Gastrocnemius medialis (tissue), 4 donors: ENCODE measurements around the gene AGTRAP. TPM values are rescaled to one million over a fixed set of nuclear protein-coding genes. Genes with fewer than 3 reads are reported as not detected.

ENCODE experiments used
- ATAC-seq, 2 donors: fragments of 150-250 bp; one replicate each; pipeline ENCODE4 v1.9.1; 2016
- DNase-seq, 2 donors: peaks; one replicate each; pipeline ENCODE4 v3.0.0-alpha.2; 2019
- H3K27ac ChIP-seq, 4 donors: fragments of 200-600 bp; sonication (generic); 1 replicate in 1 of 4; 2 replicates in 3 of 4; pipeline ENCODE4 v1.5.1; 2016 to 2018; ENCODE audit warnings: mild to moderate bottlenecking in 2 of 4, moderate library complexity in 1 of 4
- H3K27me3 ChIP-seq, 3 donors: fragments of 200-600 bp; sonication (generic) in 2 of 3; 1 replicate in 1 of 3; 2 replicates in 2 of 3; pipeline versions ENCODE4 v1.5.1 to v1.6.0; 2016 to 2019; ENCODE audit warnings: mild to moderate bottlenecking in 1 of 3, moderate library complexity in 1 of 3
- H3K36me3 ChIP-seq, 2 donors: fragments of 200-600 bp; sonication (generic) in 1 of 2; one replicate each; pipeline ENCODE4 v1.5.1; 2017 to 2018
- H3K4me1 ChIP-seq, 2 donors: fragments of 200-600 bp; sonication (generic) in 1 of 2; one replicate each; pipeline ENCODE4 v1.5.1; 2016 to 2017; ENCODE audit warnings: mild to moderate bottlenecking in 2 of 2
- H3K4me3 ChIP-seq, 4 donors: fragments of 200-600 bp; sonication (generic) in 3 of 4; 1 replicate in 1 of 4; 2 replicates in 3 of 4; pipeline ENCODE4 v1.5.1; 2016 to 2019; ENCODE audit warnings: mild to moderate bottlenecking in 2 of 4
- H3K9me3 ChIP-seq, 3 donors: fragments of 200-600 bp; sonication (generic) in 2 of 3; 1 replicate in 1 of 3; 2 replicates in 2 of 3; pipeline ENCODE4 v1.5.1; 2016 to 2019
- POLR2A ChIP-seq, 2 donors: fragments of 450-650 bp; IDR thresholded peaks; one replicate each; pipeline ENCODE4 v1.6.1; 2017; ENCODE audit warnings: antibody characterized with exemption in 2 of 2, mild to moderate bottlenecking in 2 of 2, moderate library complexity in 2 of 2
- in situ Hi-C, 4 donors: fragments of 200-750 bp; cut with MboI; loops; one replicate each; pipeline versions ENCODE4 v1.15.0 to v1.8.0; 2017; ENCODE audit warnings: low sequenced_read_pairs in 4 of 4
- intact Hi-C: fragments of 100-400 bp; cut with DNase I; formaldehyde crosslinking; loops from one replicate; pipeline ENCODE4 v1.15.1; 2023; ENCODE audit warnings: low total_unique reads
- total RNA-seq, 4 donors: library from RNA; depleted of rRNA; stranded (reverse); fragments of >200 nt; gene quantifications; one replicate each; pipeline versions ENCODE4 v1.1.0 to v1.2.3, GENCODE V29; 2016
- TF ChIP-seq, protein P1 (sequence below), 5 experiments: fragments of 450-650 bp in 3 of 5; fragments of 200-600 bp in 2 of 5; sonication (generic) in 2 of 5; IDR thresholded peaks in 4 of 5; conservative IDR thresholded peaks in 1 of 5; 1 replicate in 4 of 5; 2 replicates in 1 of 5; pipeline ENCODE4 v1.5.1; 2016 to 2019; ENCODE audit warnings: antibody characterized with exemption in 5 of 5, mild to moderate bottlenecking in 3 of 5, moderate library complexity in 3 of 5

Gene AGTRAP
- total RNA-seq, 4 donors from 2014 or later = 37.8 to 144 (median 103) TPM

DNA sequence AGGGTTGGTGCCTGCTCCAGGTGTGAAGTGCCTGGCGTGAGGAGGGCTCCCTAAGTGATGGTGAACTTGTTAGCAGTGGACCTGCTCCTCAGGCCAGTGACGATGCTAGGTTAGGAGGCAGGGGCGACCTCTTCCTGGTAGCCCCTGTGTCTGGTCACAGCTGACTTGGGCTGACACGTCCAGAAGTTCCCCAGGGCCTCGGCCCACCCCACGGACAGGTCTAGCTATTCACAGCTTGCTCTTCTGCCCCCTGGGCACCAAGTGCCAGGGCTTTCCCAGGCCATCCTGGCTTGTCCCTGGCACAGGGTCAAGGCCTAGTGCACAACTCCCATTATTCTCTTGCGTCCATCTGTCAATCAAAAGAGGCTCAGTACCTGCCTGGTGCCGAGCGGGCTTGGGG lies 15.2 kb downstream of the AGTRAP start:
- Histone ChIP-seq H3K9me3 (no peaks in the 10 kb centered on the region), H3K4me3 (no peak overlapping the region), H3K27me3 (no peaks in the 10 kb centered on the region), H3K36me3 (peaks cover 0 to 16% of the 10 kb centered on the region in 2 donors), H3K27ac (no peak overlapping the region), H3K4me1 (no peaks in the 10 kb centered on the region)
- intact Hi-C loops (no loop called here), in situ Hi-C loops (no loop called here)
- TF ChIP-seq, protein P1, sequence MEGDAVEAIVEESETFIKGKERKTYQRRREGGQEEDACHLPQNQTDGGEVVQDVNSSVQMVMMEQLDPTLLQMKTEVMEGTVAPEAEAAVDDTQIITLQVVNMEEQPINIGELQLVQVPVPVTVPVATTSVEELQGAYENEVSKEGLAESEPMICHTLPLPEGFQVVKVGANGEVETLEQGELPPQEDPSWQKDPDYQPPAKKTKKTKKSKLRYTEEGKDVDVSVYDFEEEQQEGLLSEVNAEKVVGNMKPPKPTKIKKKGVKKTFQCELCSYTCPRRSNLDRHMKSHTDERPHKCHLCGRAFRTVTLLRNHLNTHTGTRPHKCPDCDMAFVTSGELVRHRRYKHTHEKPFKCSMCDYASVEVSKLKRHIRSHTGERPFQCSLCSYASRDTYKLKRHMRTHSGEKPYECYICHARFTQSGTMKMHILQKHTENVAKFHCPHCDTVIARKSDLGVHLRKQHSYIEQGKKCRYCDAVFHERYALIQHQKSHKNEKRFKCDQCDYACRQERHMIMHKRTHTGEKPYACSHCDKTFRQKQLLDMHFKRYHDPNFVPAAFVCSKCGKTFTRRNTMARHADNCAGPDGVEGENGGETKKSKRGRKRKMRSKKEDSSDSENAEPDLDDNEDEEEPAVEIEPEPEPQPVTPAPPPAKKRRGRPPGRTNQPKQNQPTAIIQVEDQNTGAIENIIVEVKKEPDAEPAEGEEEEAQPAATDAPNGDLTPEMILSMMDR (IDR thresholded peaks at IDR 0.05 in 4 of 5, conservative IDR thresholded peaks at IDR 0.05 in 1 of 5) = no peak
- TF ChIP-seq POLR2A (IDR thresholded peaks at IDR 0.05) = no peak
- no peak for DNase-seq
- no peak for ATAC-seq

GRCh38 chr1:11752359-11753088 lies 16.6 kb downstream of the AGTRAP start:
- ATAC-seq (no peak), DNase-seq (no peak)
- no peaks in the 10 kb centered on the region for H3K4me1 ChIP-seq
- H3K27ac ChIP-seq = no peak overlapping the region
- H3K27me3 ChIP-seq = no peaks in the 10 kb centered on the region
- no peak for TF ChIP-seq POLR2A (IDR thresholded peaks at IDR 0.05)
- TF ChIP-seq, protein P1 (IDR thresholded peaks at IDR 0.05 in 4 of 5, conservative IDR thresholded peaks at IDR 0.05 in 1 of 5) = no peak
- in situ Hi-C loops = no loop called here
- H3K36me3 ChIP-seq = peaks cover 0 to 16% of the 10 kb centered on the region in 2 donors
- no peak overlapping the region for H3K4me3 ChIP-seq
- no peaks in the 10 kb centered on the region for H3K9me3 ChIP-seq
- intact Hi-C loops = no loop called here

GRCh38 chr1:11753555-11754208 lies 17.7 kb downstream of the AGTRAP start:
- H3K27me3 ChIP-seq = no peaks in the 10 kb centered on the region
- H3K36me3 ChIP-seq = peaks cover 0 to 11% of the 10 kb centered on the region in 2 donors
- DNase-seq = no peak
- H3K4me3 ChIP-seq = no peak overlapping the region
- no peak for TF ChIP-seq POLR2A (IDR thresholded peaks at IDR 0.05)
- TF ChIP-seq, protein P1 (IDR thresholded peaks at IDR 0.05 in 4 of 5, conservative IDR thresholded peaks at IDR 0.05 in 1 of 5) = no peak
- no peaks in the 10 kb centered on the region for H3K9me3 ChIP-seq
- no peaks in the 10 kb centered on the region for H3K4me1 ChIP-seq
- no peak overlapping the region for H3K27ac ChIP-seq
- intact Hi-C loops (no loop called here), in situ Hi-C loops (no loop called here)
- ATAC-seq = no peak

GRCh38 chr1:11757047-11757446 lies 21.1 kb downstream of the AGTRAP start:
- in situ Hi-C loops = no loop called here
- TF ChIP-seq, protein P1 (IDR thresholded peaks at IDR 0.05 in 4 of 5, conservative IDR thresholded peaks at IDR 0.05 in 1 of 5) = no peak
- DNase-seq = no peak
- no peaks in the 10 kb centered on the region for H3K4me1 ChIP-seq
- H3K27ac ChIP-seq = no peak overlapping the region
- peaks cover 7 to 10% (median 10%) of the 10 kb centered on the region in 3 donors for H3K27me3 ChIP-seq
- H3K36me3 ChIP-seq = no peaks in the 10 kb centered on the region
- no peaks in the 10 kb centered on the region for H3K9me3 ChIP-seq
- H3K4me3 ChIP-seq = no peak overlapping the region
- ATAC-seq = no peak
- intact Hi-C loops = no loop called here
